ENCODE results near the gene SAMD4A.
"Not testable (repeated sequence)": the region's sequence is repeated elsewhere in the genome, so short reads cannot be mapped to it uniquely, and the experiment has no call there.

Gene SAMD4A

GRCh38 chr14:54623279-54624004 lies 56.5 kb downstream of the SAMD4A start:
- TF ChIP-seq CTCF (IDR thresholded peaks at IDR 0.05; ENCODE audit: extremely low read depth, missing control alignments) = no peak
- no peak for DNase-seq (ENCODE audit: low spot score)

DNA sequence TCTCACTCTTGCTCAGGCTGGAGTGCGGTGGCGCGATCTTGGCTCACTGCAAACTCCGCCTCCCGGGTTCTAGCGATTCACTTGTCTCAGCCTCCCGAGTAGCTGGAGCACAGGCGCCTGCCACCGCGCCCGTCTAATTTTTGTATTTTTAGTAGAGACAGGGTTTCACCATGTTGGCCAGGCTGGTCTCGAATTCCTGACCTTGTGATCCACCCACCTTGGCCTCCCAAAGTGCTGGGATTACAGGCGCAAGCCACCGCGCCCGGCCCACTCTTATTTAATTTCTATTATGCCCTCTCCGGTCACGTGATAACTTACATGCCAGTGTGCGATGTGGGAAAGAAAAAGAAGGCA lies 57.1 kb downstream of the SAMD4A start:
- not testable (repeated sequence) for DNase-seq (ENCODE audit: low spot score)

GRCh38 chr14:54625112-54625511 lies 58.2 kb downstream of the SAMD4A start:
- no peak for DNase-seq (ENCODE audit: low spot score)
- TF ChIP-seq CTCF (IDR thresholded peaks at IDR 0.05; ENCODE audit: extremely low read depth, missing control alignments) = no peak

GRCh38 chr14:54627219-54627539 lies 60.3 kb downstream of the SAMD4A start:
- DNase-seq (ENCODE audit: low spot score) = no peak
- TF ChIP-seq CTCF (IDR thresholded peaks at IDR 0.05; ENCODE audit: extremely low read depth, missing control alignments) = no peak

- TF ChIP-seq CTCF (IDR thresholded peaks at IDR 0.05; ENCODE audit: extremely low read depth, missing control alignments) = no peak
- DNase-seq (ENCODE audit: low spot score) = peak; percentile 57
Observed at GRCh38 chr14:54627540-54628363, 60.8 kb downstream of the SAMD4A start.

GRCh38 chr14:54629183-54629582 lies 62.3 kb downstream of the SAMD4A start:
- no peak for TF ChIP-seq CTCF (IDR thresholded peaks at IDR 0.05; ENCODE audit: extremely low read depth, missing control alignments)
- no peak for DNase-seq (ENCODE audit: low spot score)

GRCh38 chr14:54629635-54630360 lies 62.9 kb downstream of the SAMD4A start:
- TF ChIP-seq CTCF (IDR thresholded peaks at IDR 0.05; ENCODE audit: extremely low read depth, missing control alignments) = no peak
- DNase-seq (ENCODE audit: low spot score) = no peak
